GM08714 (cell line): Measurements from ENCODE around the gene TENT4B.
"Not testable (repeated sequence)": the region's sequence is repeated elsewhere in the genome, so short reads cannot be mapped to it uniquely, and the experiment has no call there.

Experiments used
- H3K4me3 ChIP-seq: fragments of 200-500 bp; sonication (Bioruptor generic); 2 replicates; pipeline ENCODE4 v1.5.1; 2014; ENCODE audit warnings: mild to moderate bottlenecking, low read length, inconsistent platforms
- ZNF274 ChIP-seq: IDR thresholded peaks from 2 replicates; pipeline ENCODE4 v1.6.1; 2012; ENCODE audit warnings: mild to moderate bottlenecking, low read depth, low read length

Gene TENT4B

DNA sequence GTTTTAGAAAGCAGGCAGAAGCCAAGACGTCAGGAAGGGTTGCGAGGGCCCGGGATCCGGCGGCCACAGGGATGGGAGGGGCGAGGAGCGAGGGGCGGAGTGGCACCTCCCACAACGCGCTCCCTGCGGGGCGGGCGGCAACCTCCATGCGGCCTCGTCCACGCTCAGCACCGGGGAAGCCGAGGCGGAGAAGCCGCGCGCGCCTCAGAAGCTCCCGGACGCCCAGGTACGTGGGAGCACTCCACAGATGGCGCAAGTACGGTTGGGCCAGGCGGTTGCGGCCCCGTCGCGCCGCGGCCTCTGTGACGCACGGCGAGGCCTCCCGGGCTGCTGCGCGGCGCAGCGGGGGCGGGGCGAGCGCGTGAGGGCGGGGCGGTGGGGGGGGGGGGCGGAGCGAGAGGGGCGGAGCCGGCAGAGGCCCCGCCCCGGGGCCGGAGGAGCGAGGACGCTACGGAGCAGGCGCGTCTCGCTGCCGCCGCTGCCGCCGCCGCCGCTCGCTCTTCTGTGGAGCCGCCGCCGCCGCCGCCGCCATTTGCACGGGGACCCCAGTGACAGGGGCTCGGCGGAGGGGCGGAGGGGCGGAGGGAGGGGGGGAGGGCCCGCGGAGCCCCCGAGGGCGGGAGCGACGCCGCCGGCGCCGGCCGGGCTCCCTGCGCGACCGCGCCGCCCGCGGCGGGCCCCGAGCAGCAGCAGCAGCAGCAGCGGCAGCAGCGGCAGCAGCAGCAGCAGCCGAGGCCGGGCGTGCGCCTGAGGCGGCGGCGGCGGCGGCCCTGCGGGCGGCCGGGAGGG is at the start of gene TENT4B:
TSS of gene TENT4B (plus strand) at position 500 of the 789 bp plus-strand sequence. CDS start 316 bp downstream, outside the sequence.
- H3K4me3 ChIP-seq, result peak within 1 kb of the TSS; percentile 88
- no peak for TF ChIP-seq ZNF274

GRCh38 chr16:50103764-50104163 is 49.3 kb upstream of the TENT4B start:
- no peak for TF ChIP-seq ZNF274
- no peak overlapping the region for H3K4me3 ChIP-seq

DNA sequence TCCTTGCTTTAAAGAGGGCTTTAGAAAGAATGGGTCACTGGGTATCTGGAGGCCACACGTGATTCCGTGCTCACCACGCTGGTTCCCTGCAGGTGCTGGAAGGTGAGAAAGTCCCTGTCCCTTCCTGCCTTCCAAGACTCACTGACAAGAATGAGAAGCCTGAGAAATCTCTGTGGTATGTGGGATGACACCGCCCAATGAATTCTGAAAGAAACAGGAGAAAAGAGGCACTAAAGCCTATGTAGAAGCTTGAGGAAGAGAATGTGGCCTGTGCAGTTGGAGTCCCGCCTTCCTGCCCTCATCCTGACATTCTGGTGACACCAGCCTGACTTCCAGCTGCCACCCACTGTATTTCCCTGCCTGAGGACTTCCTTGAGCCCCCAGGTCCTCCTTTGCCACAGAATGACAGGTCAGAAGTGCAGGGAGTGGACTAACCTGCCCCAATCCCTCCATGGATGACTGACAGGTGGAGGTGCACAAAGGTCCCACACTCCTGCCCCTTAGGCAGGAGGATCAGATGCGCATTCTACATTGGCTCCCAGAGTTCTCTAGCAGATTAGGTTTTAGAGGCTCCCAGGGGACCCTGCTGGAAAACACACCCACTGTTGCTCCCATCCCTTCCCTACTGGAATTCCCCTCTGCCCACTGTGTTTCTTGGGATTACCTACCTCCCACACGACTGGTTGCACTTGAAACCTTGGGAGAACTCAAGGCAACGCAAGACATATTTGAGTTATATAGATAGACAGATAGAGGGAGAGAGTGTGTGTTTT is 38.6 kb upstream of the TENT4B start:
- TF ChIP-seq ZNF274, result no peak
- no peak overlapping the region for H3K4me3 ChIP-seq

DNA sequence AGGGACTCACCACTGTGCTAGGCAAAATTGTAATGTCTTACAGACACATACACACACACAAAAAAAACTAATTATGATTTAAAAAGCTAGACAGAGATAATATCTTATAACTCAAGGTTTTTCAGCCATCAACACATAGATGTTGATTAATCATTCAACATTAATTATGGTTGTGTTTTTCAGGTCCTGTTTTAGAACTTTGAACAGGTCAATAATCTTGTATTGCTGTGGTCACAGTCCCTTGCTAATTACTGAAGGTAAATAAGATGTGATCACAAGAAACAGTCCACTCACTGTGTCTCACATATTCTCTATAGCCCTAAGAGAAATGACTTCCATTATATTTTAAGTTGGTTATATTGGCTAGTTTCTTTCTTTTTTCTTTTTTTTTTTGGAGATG is 32.4 kb upstream of the TENT4B start:
- no peak for TF ChIP-seq ZNF274
- no peak overlapping the region for H3K4me3 ChIP-seq

DNA sequence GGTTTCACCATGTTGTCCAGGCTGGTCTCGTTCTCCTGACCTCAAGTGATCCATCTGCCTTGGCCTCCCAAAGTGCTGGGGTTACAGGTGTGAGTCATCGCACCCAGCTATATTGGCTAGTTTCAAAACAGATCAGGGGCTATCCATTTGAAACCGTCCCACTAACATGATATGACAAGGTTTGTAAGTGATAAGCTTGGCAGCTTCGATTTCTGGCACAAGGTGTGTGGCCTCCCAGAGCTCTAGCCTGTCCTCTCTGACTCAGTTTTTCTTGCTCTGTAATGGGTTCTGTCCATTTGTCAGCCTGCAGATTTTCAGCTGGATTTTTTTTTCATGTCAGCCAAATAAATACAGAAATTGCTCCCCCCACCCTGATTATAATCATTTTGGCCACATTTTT is 31.8 kb upstream of the TENT4B start:
- H3K4me3 ChIP-seq, result no peak overlapping the region; the same call in 1 of the 2 replicates
- TF ChIP-seq ZNF274, result no peak

GRCh38 chr16:50121721-50122445 is 31.2 kb upstream of the TENT4B start:
- TF ChIP-seq ZNF274, result no peak
- no peak overlapping the region for H3K4me3 ChIP-seq

- no peak overlapping the region for H3K4me3 ChIP-seq
- TF ChIP-seq ZNF274, result no peak
Measured at GRCh38 chr16:50123417-50123816, 29.7 kb upstream of the TENT4B start.

GRCh38 chr16:50124769-50125168 is 28.3 kb upstream of the TENT4B start:
- no peak for TF ChIP-seq ZNF274

GRCh38 chr16:50126183-50126582 is 26.9 kb upstream of the TENT4B start:
- no peak for TF ChIP-seq ZNF274
- no peak overlapping the region for H3K4me3 ChIP-seq

More at GRCh38 chr16:50124769-50125168, 28.3 kb upstream of the TENT4B start:
- H3K4me3 ChIP-seq, result no peak overlapping the region

DNA sequence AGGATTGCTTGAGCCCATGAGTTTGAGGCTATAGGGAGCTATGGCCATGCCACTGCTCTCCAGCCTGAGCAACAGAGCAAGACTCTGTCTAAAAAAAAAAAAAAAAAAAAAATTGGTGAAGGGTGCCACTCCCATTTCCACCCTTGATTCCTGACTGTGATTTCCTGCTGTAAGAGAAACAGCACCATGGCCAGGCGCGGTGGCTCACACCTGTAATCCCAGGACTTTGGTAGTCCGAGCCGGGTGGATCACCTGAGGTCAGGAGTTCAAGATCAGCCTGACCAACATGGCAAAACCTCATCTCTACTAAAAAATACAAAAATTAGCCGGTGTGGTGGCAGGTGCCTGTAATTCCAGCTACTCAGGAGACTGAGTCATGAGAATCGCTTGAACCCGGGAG is 20.5 kb upstream of the TENT4B start:
- not testable (repeated sequence) for H3K4me3 ChIP-seq

DNA sequence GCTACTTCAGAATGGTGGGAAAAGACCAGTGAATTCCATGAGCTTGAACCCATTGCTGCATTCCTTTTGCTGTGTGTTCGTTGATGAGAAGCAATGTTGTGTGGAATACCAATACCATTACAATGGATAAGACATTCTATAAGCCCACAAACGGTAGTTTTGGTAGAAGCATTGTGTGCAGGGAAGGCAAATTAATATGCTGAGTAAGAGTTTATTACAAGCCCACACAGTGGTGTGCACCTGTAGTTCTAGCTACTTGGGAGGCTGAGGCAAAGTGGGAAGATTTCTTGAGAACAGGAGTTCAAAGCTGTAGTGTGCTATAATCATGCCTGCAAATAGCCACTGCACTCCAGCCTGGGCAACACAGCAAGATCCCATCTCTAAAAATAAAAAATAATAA is 19.9 kb upstream of the TENT4B start:
- no peak for TF ChIP-seq ZNF274
- H3K4me3 ChIP-seq, result no peak overlapping the region

DNA sequence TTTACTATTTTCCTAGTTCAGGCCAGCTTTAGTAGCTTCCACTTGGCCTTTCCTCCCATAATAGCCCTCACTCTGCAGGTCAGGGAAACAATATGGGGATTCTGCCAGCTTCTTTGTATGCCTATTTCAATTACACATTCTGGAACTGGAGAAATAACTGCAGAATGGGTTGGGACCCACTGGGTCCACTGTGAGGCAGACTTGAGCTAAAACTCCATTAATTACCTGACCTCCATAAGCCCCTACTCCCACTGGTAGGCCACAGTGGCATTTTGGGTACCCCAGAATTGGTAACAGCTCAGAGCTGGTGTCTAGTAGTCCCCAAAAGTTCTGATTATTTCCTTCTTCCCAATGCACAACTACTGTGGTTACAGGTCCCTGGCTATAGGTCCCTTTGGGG is 16.7 kb upstream of the TENT4B start:
- TF ChIP-seq ZNF274, result no peak
- no peak overlapping the region for H3K4me3 ChIP-seq

DNA sequence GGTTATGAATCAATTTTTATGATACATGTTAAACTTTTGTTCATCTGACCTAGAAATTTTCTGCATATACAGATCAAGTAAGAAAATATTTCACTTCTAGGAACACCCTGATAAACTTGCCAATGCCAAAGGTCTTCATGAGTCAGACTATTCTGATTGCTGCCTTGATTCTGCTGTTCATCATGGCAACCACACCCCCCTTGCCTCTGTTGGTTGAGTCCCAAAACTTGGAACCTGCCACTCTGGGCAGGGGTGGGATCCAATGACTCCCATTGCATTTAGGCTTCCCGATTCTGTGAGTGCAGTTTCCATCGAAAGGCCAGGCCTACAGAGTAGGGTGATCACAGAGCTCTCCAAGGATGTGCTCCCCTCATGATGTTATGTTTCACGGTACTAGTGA is 15.8 kb upstream of the TENT4B start:
- no peak overlapping the region for H3K4me3 ChIP-seq
- TF ChIP-seq ZNF274, result no peak

- TF ChIP-seq ZNF274, result no peak
- no peak overlapping the region for H3K4me3 ChIP-seq
Measured at GRCh38 chr16:50139580-50139979, 13.5 kb upstream of the TENT4B start.
